A549 (cell line): Measurements from ENCODE around the gene SLC29A2. TPM values are rescaled to one million over a fixed set of nuclear protein-coding genes. Genes with fewer than 3 reads are reported as not detected.

ENCODE experiments used
- ATAC-seq, 2 experiments: fragments of 200-7000 bp in 1 of 2; fragments of >200 bp in 1 of 2; cut with Nextera tagmentation in 1 of 2; cut with Tn5 transposase in 1 of 2; 3 replicates each; pipeline versions ENCODE4 v1.8.0 to v1.9.1; 2018 to 2020; ENCODE audit warnings: mild to moderate bottlenecking in 1 of 2, moderate library complexity in 1 of 2
- CTCF ChIA-PET: fragments of 300-600 bp; sonication (Branson Sonifier 250); formaldehyde crosslinking; extraction: SDS; loops from one replicate; lab custom pipeline; 2021; ENCODE audit warnings: antibody characterized with exemption, inconsistent platforms; lab: Yijun Ruan, JAX
- POLR2A ChIA-PET: fragments of 350-600 bp; formaldehyde crosslinking; extraction: SDS; loops from one replicate; lab custom pipeline; 2021; ENCODE audit warnings: antibody characterized with exemption, inconsistent platforms; lab: Yijun Ruan, JAX
- DNase-seq, 2 experiments: peaks; one replicate each; pipeline versions ENCODE4 v3.0.0 to v3.0.0-alpha.2; 2011 to 2016; ENCODE audit warnings: low read depth in 1 of 2, low spot score in 1 of 2
- FAIRE-seq: peaks from 2 replicates; lab custom pipeline; 2011; peaks lifted over from hg19 to GRCh38; lab: Jason Lieb, UNC
- H3K27ac ChIP-seq, 2 experiments: fragments of >200 bp; sonication (Bioruptor Twin); formaldehyde crosslinking; 3 replicates each; pipeline ENCODE4 v1.5.1; 2016 to 2017
- H3K4me1 ChIP-seq: fragments of >200 bp; sonication (Bioruptor Twin); formaldehyde crosslinking; 3 replicates; pipeline ENCODE4 v1.6.1; 2016
- H3K4me2 ChIP-seq: fragments of >200 bp; sonication (Bioruptor Twin); formaldehyde crosslinking; 3 replicates; pipeline ENCODE4 v1.6.1; 2016
- H3K4me3 ChIP-seq: fragments of >200 bp; sonication (Bioruptor Twin); formaldehyde crosslinking; 3 replicates; pipeline ENCODE4 v1.5.1; 2016
- H3K9me3 ChIP-seq: fragments of >200 bp; sonication (Bioruptor Twin); formaldehyde crosslinking; 3 replicates; pipeline ENCODE4 v1.6.1; 2016
- BHLHE40 ChIP-seq: IDR thresholded peaks from 2 replicates; pipeline ENCODE4 v1.6.1; 2012; ENCODE audit warnings: low read depth, low read length, inconsistent platforms
- CBX2 ChIP-seq: fragments of 200-600 bp; sonication (generic); IDR thresholded peaks from 2 replicates; pipeline ENCODE4 v1.6.1; 2016; ENCODE audit warnings: low read depth, mild to moderate bottlenecking, borderline replicate concordance
- CHD4 ChIP-seq: fragments of 200-600 bp; sonication (generic); IDR thresholded peaks from 2 replicates; pipeline ENCODE4 v1.6.1; 2016; ENCODE audit warnings: antibody characterized with exemption, mild to moderate bottlenecking, borderline replicate concordance
- EHMT2 ChIP-seq: fragments of 200-600 bp; sonication (generic); IDR thresholded peaks from 2 replicates; pipeline ENCODE4 v1.6.1; 2016; ENCODE audit warnings: antibody characterized with exemption, low read depth, mild to moderate bottlenecking, moderate library complexity
- EP300 ChIP-seq, 2 experiments: fragments of >200 bp; sonication (Bioruptor Twin); formaldehyde crosslinking; IDR thresholded peaks; 2 replicates in 1 of 2; 3 replicates in 1 of 2; pipeline ENCODE4 v1.6.1; 2016 to 2017
- HOXB5 ChIP-seq: fragments of 250-450 bp; sonication (Bioruptor Pico); IDR thresholded peaks from 2 replicates; pipeline ENCODE4 v1.5.0; 2020; ENCODE audit warnings: mild to moderate bottlenecking, moderate library complexity
- JUNB ChIP-seq: fragments of >200 bp; sonication (Bioruptor Twin); formaldehyde crosslinking; IDR thresholded peaks from 2 replicates; pipeline ENCODE4 v1.6.1; 2016
- KDM5A ChIP-seq: fragments of 200-600 bp; sonication (generic); IDR thresholded peaks from 2 replicates; pipeline ENCODE4 v1.6.1; 2016; ENCODE audit warnings: antibody characterized with exemption, mild to moderate bottlenecking
- MAFK ChIP-seq: fragments of 450-650 bp; IDR thresholded peaks from 2 replicates; pipeline ENCODE4 v1.6.1; 2014; ENCODE audit not compliant: partially characterized antibody
- MYC ChIP-seq: IDR thresholded peaks from 2 replicates; pipeline ENCODE4 v1.6.1; 2012; ENCODE audit warnings: mild to moderate bottlenecking, inconsistent platforms, low read length, improper control_type of control experiment, borderline replicate concordance
- NFE2L2 ChIP-seq: fragments of 150-350 bp; conservative IDR thresholded peaks from 2 replicates; pipeline ENCODE4 v1.6.1; 2014; ENCODE audit warnings: low read length
- NPAS2 ChIP-seq: fragments of 250-450 bp; sonication (Bioruptor Pico); IDR thresholded peaks from 2 replicates; pipeline ENCODE4 v1.8.0; 2022; ENCODE audit warnings: mild to moderate bottlenecking, moderate library complexity, borderline replicate concordance
- NR3C1 ChIP-seq: fragments of >200 bp; sonication (Bioruptor Twin); formaldehyde crosslinking; IDR thresholded peaks from 3 replicates; pipeline ENCODE4 v1.6.1; 2017
- TFCP2L1 ChIP-seq: fragments of 250-450 bp; sonication (Bioruptor Pico); IDR thresholded peaks from 2 replicates; pipeline ENCODE4 v1.5.0; 2021; ENCODE audit warnings: mild to moderate bottlenecking
- ZFP36 ChIP-seq: fragments of 450-650 bp; IDR thresholded peaks from 2 replicates; pipeline ENCODE4 v1.6.1; 2014; ENCODE audit warnings: borderline replicate concordance; ENCODE audit not compliant: partially characterized antibody
- ZNF302 ChIP-seq: fragments of 250-450 bp; sonication (Bioruptor Pico); IDR thresholded peaks from 2 replicates; pipeline ENCODE4 v1.9.0; 2021; ENCODE audit warnings: inconsistent platforms, mild to moderate bottlenecking, moderate library complexity
- ZSCAN20 ChIP-seq: fragments of 250-450 bp; sonication (Bioruptor Pico); IDR thresholded peaks from 2 replicates; pipeline ENCODE4 v1.8.0; 2022; ENCODE audit warnings: mild to moderate bottlenecking, moderate library complexity
- WGBS: methylation state at CpG from one replicate; pipeline ENCODE4 v1.1.6; 2017; ENCODE audit errors: missing lambda C conversion rate; 5-methylcytosine and 5-hydroxymethylcytosine counted together
- polyA plus RNA-seq, 4 experiments: library from polyadenylated mRNA; depleted of rRNA in 3 of 4; stranded (reverse); fragments of >200 nt; fragmentation: RNase III in 1 of 4; extraction: RNeasy Plus Mini Kit Qiagen cat#74134 plus additional on column Dnase treatment in 1 of 4; gene quantifications; 2 replicates in 3 of 4; 3 replicates in 1 of 4; pipeline ENCODE4 v1.2.3, GENCODE V29; 2011 to 2017
- TF ChIP-seq, protein P1 (sequence below): fragments of 150-350 bp; IDR thresholded peaks from 2 replicates; pipeline ENCODE4 v1.6.1; 2014; ENCODE audit warnings: low read depth, mild to moderate bottlenecking, low read length
- TF ChIP-seq, protein P2 (sequence below): IDR thresholded peaks from 2 replicates; pipeline ENCODE4 v1.6.1; 2012

The SLC29A2 gene
- polyA plus RNA-seq, 2 of the 4 experiments (the other 2 are of a cell fraction), result 2.6 to 7.6 TPM

DNA sequence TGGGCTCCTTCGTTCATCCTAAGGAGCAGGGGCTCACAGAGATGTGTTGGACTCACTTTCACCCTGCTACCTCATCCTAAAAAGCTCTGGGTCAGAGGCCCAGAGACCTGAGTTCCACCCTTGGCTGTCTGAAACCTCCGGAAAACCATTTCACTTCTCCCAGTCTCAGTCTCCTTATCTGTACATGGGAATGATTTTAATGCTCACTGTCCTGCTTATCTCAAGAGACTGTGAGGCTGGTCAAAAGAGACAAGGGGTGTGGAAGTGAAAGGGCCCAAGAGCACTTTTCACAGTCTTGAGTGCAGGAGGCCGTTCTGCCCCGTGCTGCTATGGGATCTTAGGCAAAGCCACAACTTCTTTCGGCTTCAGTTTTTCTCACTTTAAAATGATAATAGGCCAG is 36.1 kb upstream of the SLC29A2 start:
- H3K9me3 ChIP-seq, result no peaks in the 10 kb centered on the region
- no peak for DNase-seq
- H3K4me2 ChIP-seq, result no peak overlapping the region
- TF ChIP-seq NPAS2 (CRISPR knock-in tag) (no peak), ZSCAN20 (CRISPR knock-in tag) (no peak), JUNB (no peak), NR3C1 (no peak), ZFP36 (no peak), EP300 (IDR thresholded peaks at IDR 0.05) (no peak), CHD4 (no peak), HOXB5 (CRISPR knock-in tag) (no peak), BHLHE40 (no peak)
- TF ChIP-seq, protein P1, sequence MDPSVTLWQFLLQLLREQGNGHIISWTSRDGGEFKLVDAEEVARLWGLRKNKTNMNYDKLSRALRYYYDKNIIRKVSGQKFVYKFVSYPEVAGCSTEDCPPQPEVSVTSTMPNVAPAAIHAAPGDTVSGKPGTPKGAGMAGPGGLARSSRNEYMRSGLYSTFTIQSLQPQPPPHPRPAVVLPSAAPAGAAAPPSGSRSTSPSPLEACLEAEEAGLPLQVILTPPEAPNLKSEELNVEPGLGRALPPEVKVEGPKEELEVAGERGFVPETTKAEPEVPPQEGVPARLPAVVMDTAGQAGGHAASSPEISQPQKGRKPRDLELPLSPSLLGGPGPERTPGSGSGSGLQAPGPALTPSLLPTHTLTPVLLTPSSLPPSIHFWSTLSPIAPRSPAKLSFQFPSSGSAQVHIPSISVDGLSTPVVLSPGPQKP, result no peak
- TF ChIP-seq, all 56 proteins: peak for 0
- Histone ChIP-seq H3K4me1 (no peaks in the 10 kb centered on the region), H3K27ac (no peak overlapping the region), H3K4me3 (no peak overlapping the region)
- FAIRE-seq (no peak), ATAC-seq (no peak)
- 37% methylated on average over 5 of the region's 5 CpGs for WGBS
- ChIA-PET POLR2A (interaction anchor here (0.6 kb wide), 1 partner anchor 19 kb away, joined by 4 read pairs; no protein-coding TSS in a partner anchor), CTCF (interaction anchor here (0.6 to 57.7 kb wide), 30 partner anchors 5 to 632 kb away, joined by 3 to 1614 read pairs (median 4); partner anchors contain the start of genes BRMS1, C11orf86, DPP3 and MRPL11)

DNA sequence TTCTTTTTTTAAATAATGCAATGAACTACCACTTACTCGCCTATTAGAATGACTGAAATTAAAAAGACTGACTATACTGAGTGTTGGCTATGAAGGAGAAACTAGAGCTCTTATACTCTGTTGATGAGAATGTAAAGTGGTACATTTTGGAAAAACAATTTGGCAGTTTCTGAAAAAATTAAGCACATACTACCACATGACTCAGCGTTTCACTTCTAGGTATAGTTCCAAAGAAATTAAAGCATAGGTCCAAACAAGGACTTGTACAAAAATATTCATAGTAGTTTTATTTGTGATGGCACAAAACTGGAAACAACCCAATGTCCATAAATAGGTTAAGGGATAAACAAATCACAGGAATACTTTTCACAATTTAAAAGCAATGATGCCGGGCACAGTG is 22.4 kb upstream of the SLC29A2 start:
- Histone ChIP-seq H3K4me2 (no peak overlapping the region), H3K9me3 (no peaks in the 10 kb centered on the region), H3K4me1 (no peaks in the 10 kb centered on the region), H3K27ac (no peak overlapping the region), H3K4me3 (no peak overlapping the region)
- ChIA-PET POLR2A (no interaction called here), CTCF (interaction anchor here (1.3 to 57.7 kb wide), 4 partner anchors 8 to 82 kb away, joined by 3 to 1614 read pairs (median 811); partner anchors contain the start of genes MRPL11 and NPAS4)
- no peak for ATAC-seq
- DNase-seq, result no peak
- no peak for FAIRE-seq
- TF ChIP-seq KDM5A (no peak), TFCP2L1 (CRISPR knock-in tag) (no peak), NFE2L2 (peak; percentile 56; the same call in 1 of the 2 replicates), EHMT2 (no peak), CBX2 (no peak), MAFK (peak; percentile 74)
- 66% methylated on average over 3 of the region's 3 CpGs for WGBS

DNA sequence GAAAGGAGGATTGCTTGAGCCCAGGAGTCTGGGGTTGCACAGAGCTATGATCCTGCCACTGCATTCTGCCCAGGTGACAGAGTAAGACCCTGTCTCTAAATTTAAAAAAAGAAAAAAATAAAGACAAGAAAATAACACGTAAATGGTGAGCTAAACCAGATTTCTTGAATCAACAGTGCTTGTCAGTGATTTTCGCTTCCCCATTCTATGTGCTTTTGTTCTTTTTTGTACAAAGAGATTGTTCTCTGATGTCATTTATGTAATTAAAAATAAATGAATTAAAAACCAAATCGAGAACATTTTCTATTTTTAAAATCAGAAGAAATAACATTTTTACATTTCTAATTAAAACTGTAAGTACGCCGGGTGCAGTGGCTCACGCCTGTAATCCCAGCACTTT is 19.8 kb upstream of the SLC29A2 start:
- no peak for ATAC-seq
- CTCF ChIA-PET, result interaction anchor here (0.6 to 57.7 kb wide), 4 partner anchors 12 to 69 kb away, joined by 3 to 1614 read pairs (median 3); partner anchors contain the start of genes MRPL11 and NPAS4
- 65% methylated on average over 6 of the region's 6 CpGs for WGBS

More for the DNA sequence above, 19.8 kb upstream of the SLC29A2 start:
- POLR2A ChIA-PET, result no interaction called here
- no peak for FAIRE-seq
- Histone ChIP-seq H3K27ac (no peak overlapping the region), H3K9me3 (no peaks in the 10 kb centered on the region), H3K4me1 (no peaks in the 10 kb centered on the region), H3K4me2 (no peak overlapping the region), H3K4me3 (no peak overlapping the region)
- DNase-seq, result no peak
- no peak for TF ChIP-seq ZSCAN20 (CRISPR knock-in tag)
- TF ChIP-seq, protein P2, sequence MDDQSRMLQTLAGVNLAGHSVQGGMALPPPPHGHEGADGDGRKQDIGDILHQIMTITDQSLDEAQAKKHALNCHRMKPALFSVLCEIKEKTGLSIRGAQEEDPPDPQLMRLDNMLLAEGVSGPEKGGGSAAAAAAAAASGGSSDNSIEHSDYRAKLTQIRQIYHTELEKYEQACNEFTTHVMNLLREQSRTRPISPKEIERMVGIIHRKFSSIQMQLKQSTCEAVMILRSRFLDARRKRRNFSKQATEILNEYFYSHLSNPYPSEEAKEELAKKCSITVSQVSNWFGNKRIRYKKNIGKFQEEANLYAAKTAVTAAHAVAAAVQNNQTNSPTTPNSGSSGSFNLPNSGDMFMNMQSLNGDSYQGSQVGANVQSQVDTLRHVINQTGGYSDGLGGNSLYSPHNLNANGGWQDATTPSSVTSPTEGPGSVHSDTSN, result no peak
- no peak for TF ChIP-seq ZFP36
- no peak for TF ChIP-seq ZNF302 (CRISPR knock-in tag)
- TF ChIP-seq MYC, result no peak
